DND-41 (cell line): ENCODE results near the gene PRF1.
"Not testable (repeated sequence)": the region's sequence is repeated elsewhere in the genome, so short reads cannot be mapped to it uniquely, and the experiment has no call there.

Source experiments
- ATAC-seq: fragments of 200-7000 bp; cut with Tn5 transposase; 3 replicates; pipeline ENCODE4 v1.9.1; 2021; ENCODE audit warnings: low read depth; ENCODE audit not compliant: insufficient read depth
- DNase-seq: peaks from one replicate; pipeline ENCODE4 v3.0.0-alpha.2; 2020
- H2AFZ ChIP-seq: 2 replicates; pipeline ENCODE4 v1.6.0; 2012; ENCODE audit warnings: low read depth, low read length
- H3K27ac ChIP-seq: 2 replicates; pipeline ENCODE4 v1.5.1; 2012; ENCODE audit warnings: low read length, inconsistent platforms
- H3K27me3 ChIP-seq: fragments of 200-600 bp; sonication (generic); 2 replicates; pipeline ENCODE4 v1.6.0; 2012; ENCODE audit warnings: low read length, mild to moderate bottlenecking, inconsistent platforms; ENCODE audit not compliant: insufficient read depth, poor library complexity
- H3K36me3 ChIP-seq: 2 replicates; pipeline ENCODE4 v1.5.1; 2012; ENCODE audit warnings: low read length, inconsistent platforms; ENCODE audit not compliant: insufficient read depth
- H3K4me1 ChIP-seq: 2 replicates; pipeline ENCODE4 v1.5.1; 2012; ENCODE audit warnings: mild to moderate bottlenecking, low read length; ENCODE audit not compliant: insufficient read depth
- H3K4me2 ChIP-seq: 2 replicates; pipeline ENCODE4 v1.6.0; 2012; ENCODE audit warnings: mild to moderate bottlenecking, moderate library complexity, low read length, inconsistent platforms; ENCODE audit not compliant: insufficient read depth
- H3K4me3 ChIP-seq, 2 experiments: fragments of 200-600 bp in 1 of 2; shearing (Covaris generic) in 1 of 2; 2 replicates each; pipeline ENCODE4 v1.5.1; 2012 to 2016; ENCODE audit warnings: inconsistent platforms in 2 of 2, low read length in 2 of 2, mild to moderate bottlenecking in 2 of 2, low read depth in 1 of 2, moderate library complexity in 1 of 2
- H3K79me2 ChIP-seq: 2 replicates; pipeline ENCODE4 v1.6.0; 2012; ENCODE audit warnings: low read length, inconsistent platforms; ENCODE audit not compliant: insufficient read depth
- H3K9ac ChIP-seq: 2 replicates; pipeline ENCODE4 v1.6.0; 2012; ENCODE audit warnings: low read depth, mild to moderate bottlenecking, inconsistent platforms, low read length, moderate library complexity
- H3K9me3 ChIP-seq: 2 replicates; pipeline ENCODE4 v1.5.1; 2012; ENCODE audit warnings: low read length, moderate library complexity, mild to moderate bottlenecking, inconsistent platforms; ENCODE audit not compliant: insufficient read depth, severe bottlenecking
- H4K20me1 ChIP-seq: 2 replicates; pipeline ENCODE4 v1.6.0; 2012; ENCODE audit warnings: low read length; ENCODE audit not compliant: insufficient read depth
- EZH2 ChIP-seq: IDR thresholded peaks from 3 replicates; pipeline ENCODE4 v1.6.1; 2012; ENCODE audit warnings: borderline replicate concordance, low read depth, mild to moderate bottlenecking, moderate library complexity, low read length, inconsistent platforms; ENCODE audit not compliant: severe bottlenecking
- TF ChIP-seq, protein P1 (sequence below): IDR thresholded peaks from 2 replicates; pipeline ENCODE4 v1.5.1; 2012; ENCODE audit warnings: borderline replicate concordance, low read length, moderate library complexity, mild to moderate bottlenecking; ENCODE audit not compliant: poor library complexity, severe bottlenecking; ENCODE audit errors: extremely low read depth

Gene PRF1

DNA sequence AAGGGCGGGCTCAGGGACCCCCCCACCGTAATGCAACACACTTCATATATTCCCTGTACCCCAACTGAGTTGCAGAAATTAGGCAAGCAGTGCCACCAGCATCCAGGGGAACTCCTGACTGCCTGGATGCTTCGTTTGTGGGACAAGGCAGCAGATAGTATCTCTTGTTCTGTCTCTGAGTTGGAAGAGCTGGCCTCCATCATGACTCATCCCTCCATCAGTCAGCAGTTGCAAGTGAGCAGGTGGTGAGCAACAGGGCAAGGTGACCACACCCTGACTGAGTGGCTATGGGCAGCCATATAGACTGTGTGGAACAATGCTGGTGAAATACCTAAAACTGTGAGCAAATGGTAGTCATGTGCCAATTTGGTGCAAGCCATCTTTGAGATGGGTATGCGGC is 47.0 kb upstream of the PRF1 start:
- Histone ChIP-seq H2AFZ (no peak overlapping the region), H3K9ac (no peak overlapping the region), H4K20me1 (no peaks in the 10 kb centered on the region), H3K27me3 (no peaks in the 10 kb centered on the region), H3K4me3 (no peak overlapping the region), H3K79me2 (no peaks in the 10 kb centered on the region), H3K4me2 (no peak overlapping the region), H3K27ac (no peak overlapping the region), H3K4me1 (no peaks in the 10 kb centered on the region), H3K36me3 (no peaks in the 10 kb centered on the region), H3K9me3 (peaks cover 45% of the 10 kb centered on the region)
- no peak for ATAC-seq
- TF ChIP-seq, protein P1, sequence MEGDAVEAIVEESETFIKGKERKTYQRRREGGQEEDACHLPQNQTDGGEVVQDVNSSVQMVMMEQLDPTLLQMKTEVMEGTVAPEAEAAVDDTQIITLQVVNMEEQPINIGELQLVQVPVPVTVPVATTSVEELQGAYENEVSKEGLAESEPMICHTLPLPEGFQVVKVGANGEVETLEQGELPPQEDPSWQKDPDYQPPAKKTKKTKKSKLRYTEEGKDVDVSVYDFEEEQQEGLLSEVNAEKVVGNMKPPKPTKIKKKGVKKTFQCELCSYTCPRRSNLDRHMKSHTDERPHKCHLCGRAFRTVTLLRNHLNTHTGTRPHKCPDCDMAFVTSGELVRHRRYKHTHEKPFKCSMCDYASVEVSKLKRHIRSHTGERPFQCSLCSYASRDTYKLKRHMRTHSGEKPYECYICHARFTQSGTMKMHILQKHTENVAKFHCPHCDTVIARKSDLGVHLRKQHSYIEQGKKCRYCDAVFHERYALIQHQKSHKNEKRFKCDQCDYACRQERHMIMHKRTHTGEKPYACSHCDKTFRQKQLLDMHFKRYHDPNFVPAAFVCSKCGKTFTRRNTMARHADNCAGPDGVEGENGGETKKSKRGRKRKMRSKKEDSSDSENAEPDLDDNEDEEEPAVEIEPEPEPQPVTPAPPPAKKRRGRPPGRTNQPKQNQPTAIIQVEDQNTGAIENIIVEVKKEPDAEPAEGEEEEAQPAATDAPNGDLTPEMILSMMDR, result no peak
- no peak for TF ChIP-seq EZH2
- DNase-seq, result no peak

DNA sequence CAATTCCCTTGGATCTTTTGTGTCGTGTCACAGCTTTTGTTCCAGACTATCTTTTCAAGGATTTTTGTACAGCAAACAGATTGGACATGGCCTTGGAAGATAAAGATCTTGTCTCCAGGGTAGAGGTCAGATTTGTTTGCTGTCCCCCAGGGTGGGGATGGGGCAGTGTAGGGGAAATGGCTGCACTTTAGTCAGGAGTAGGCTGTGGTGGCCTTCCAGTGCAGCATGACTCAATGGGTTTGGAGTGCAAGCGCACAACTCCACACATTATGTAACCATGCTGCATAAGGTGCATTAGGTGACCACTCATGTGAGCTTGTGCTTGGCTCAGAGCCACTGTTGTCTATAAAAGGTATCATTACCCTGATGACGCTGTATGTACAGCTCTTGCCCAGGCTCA is 45.9 kb upstream of the PRF1 start:
- peak; percentile 26 for DNase-seq
- no peak for ATAC-seq
- peaks cover 45% of the 10 kb centered on the region for H3K9me3 ChIP-seq
- no peaks in the 10 kb centered on the region for H3K36me3 ChIP-seq
- no peaks in the 10 kb centered on the region for H3K79me2 ChIP-seq
- H3K4me2 ChIP-seq, result no peak overlapping the region
- no peaks in the 10 kb centered on the region for H4K20me1 ChIP-seq
- TF ChIP-seq, protein P1, result no peak
- no peak for TF ChIP-seq EZH2
- no peak overlapping the region for H3K9ac ChIP-seq
- no peak overlapping the region for H3K4me3 ChIP-seq
- H3K27me3 ChIP-seq, result no peaks in the 10 kb centered on the region
- H3K4me1 ChIP-seq, result no peaks in the 10 kb centered on the region
- H2AFZ ChIP-seq, result no peak overlapping the region
- H3K27ac ChIP-seq, result no peak overlapping the region

DNA sequence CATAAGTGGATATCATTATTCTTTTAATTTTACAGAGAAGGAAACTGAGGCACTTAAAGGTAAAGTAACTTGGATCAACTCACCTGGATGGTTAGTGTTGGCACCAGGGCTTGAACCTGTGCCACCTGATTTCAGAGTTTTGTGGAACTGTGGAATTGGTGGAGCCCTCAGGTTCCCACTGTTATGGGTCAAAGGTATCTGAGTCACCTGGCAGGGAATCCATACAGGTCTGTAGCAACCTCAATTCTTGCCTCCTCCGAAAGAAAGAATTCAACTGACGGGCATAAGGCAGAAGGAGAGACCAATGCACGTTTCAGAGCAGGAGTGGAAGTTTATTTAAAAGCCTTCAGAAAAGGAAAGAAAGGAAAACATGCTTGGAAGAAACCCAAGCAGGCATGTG is 44.5 kb upstream of the PRF1 start:
- no peak for TF ChIP-seq EZH2
- TF ChIP-seq, protein P1, result no peak
- H3K4me3 ChIP-seq, result no peak overlapping the region
- H4K20me1 ChIP-seq, result no peaks in the 10 kb centered on the region
- H3K27me3 ChIP-seq, result no peaks in the 10 kb centered on the region
- no peaks in the 10 kb centered on the region for H3K79me2 ChIP-seq
- no peak overlapping the region for H3K4me2 ChIP-seq
- H3K4me1 ChIP-seq, result no peaks in the 10 kb centered on the region
- no peak overlapping the region for H2AFZ ChIP-seq
- H3K9ac ChIP-seq, result no peak overlapping the region
- ATAC-seq (no peak), DNase-seq (no peak)
- H3K9me3 ChIP-seq, result peaks cover 40% of the 10 kb centered on the region
- no peak overlapping the region for H3K27ac ChIP-seq
- no peaks in the 10 kb centered on the region for H3K36me3 ChIP-seq

DNA sequence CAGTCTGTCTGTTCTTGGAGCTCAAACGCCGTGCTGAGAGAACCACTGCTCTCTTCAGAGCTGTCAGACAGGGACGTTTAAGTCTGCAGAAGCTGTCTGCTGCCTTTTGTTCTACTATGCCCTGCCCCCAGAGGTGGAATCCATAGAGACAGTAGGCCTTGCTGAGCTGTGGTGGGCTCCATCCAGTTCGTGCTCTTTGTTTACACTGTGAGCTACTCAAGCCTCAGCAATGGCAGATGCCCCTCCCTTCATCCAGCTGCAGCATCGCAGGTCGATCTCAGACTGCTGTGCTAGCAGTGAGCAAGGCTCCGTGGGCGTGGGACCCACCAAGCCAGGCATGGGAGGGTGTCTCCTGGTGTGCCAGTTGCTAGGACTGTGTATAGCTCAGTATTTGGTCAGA is 42.4 kb upstream of the PRF1 start:
- not testable (repeated sequence) for H3K4me2 ChIP-seq, H3K27me3 ChIP-seq, H4K20me1 ChIP-seq, ATAC-seq, H3K4me3 ChIP-seq, H2AFZ ChIP-seq, DNase-seq, H3K79me2 ChIP-seq, H3K36me3 ChIP-seq, H3K27ac ChIP-seq, H3K4me1 ChIP-seq, H3K9ac ChIP-seq
- H3K9me3 ChIP-seq, result peaks cover 23% of the 10 kb centered on the region

DNA sequence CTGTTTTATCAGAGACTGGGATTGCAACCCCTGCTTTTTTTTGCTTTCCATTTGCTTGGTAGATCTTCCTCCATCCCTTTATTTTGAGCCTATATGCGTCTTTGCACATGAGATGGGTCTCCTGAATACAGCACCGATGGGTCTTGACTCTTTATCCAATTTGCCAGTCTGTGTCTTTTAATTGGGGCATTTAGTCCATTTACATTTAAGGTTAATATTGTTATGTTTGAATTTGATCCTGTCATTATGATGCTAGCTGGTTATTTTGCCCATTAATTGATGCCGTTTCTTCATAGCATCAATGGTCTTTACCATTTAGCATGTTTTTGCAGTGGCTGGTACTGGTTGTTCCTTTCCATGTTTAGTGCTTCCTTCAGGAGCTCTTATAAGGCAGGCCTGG is 40.7 kb upstream of the PRF1 start:
- ATAC-seq, H3K4me2 ChIP-seq, H3K4me1 ChIP-seq, H3K27ac ChIP-seq, H2AFZ ChIP-seq, H3K36me3 ChIP-seq, H3K9ac ChIP-seq, H3K9me3 ChIP-seq, H4K20me1 ChIP-seq, H3K27me3 ChIP-seq, H3K4me3 ChIP-seq, H3K79me2 ChIP-seq, DNase-seq: not testable (repeated sequence)

DNA sequence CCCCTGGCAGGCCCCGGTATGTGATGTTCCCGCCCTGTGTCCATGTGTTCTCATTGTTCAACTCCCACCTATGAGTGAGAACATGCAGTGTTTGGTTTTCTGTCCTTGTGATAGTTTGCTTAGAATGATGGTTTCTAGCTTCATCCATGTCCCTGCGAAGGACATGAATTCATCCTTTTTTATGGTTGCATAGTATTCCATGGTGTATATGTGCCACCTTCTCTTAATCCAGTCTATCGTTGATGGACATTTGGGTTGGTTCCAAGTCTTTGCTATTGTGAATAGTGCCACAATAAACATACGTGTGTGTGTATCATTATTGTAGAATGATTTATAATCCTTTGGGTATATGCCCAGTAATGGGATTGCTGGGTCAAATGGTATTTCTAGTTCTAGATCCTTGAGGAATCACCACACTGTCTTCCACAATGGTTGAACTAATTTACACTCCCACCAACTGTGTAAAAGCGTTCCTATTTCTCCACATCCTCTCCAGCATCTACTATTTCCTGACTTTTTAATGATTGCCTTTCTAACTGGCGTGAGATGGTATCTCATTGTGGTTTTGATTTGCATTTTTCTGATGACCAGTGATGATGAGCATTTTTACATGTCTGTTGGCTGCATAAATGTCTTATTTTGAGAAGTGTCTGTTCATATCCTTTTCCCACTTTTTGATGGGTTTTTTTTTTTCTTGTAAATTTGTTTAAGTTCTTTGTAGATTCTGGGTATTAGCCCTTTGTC is 37.3 kb upstream of the PRF1 start:
- not testable (repeated sequence) for H3K4me3 ChIP-seq, DNase-seq, H4K20me1 ChIP-seq, H3K4me1 ChIP-seq, H3K4me2 ChIP-seq, H3K79me2 ChIP-seq, H2AFZ ChIP-seq, H3K36me3 ChIP-seq, H3K9ac ChIP-seq, ATAC-seq, H3K9me3 ChIP-seq, H3K27ac ChIP-seq, H3K27me3 ChIP-seq
